GM18909 (cell line): Measurements from ENCODE around the gene ISOC1.

Experiments
- ATAC-seq: cut with Tn5 transposase; IDR thresholded peaks from one replicate; pipeline ENCODE4 v1.9.1; 2021; ENCODE audit warnings: mild to moderate bottlenecking; ENCODE audit not compliant: unreplicated experiment, poor library complexity

The ISOC1 gene

DNA sequence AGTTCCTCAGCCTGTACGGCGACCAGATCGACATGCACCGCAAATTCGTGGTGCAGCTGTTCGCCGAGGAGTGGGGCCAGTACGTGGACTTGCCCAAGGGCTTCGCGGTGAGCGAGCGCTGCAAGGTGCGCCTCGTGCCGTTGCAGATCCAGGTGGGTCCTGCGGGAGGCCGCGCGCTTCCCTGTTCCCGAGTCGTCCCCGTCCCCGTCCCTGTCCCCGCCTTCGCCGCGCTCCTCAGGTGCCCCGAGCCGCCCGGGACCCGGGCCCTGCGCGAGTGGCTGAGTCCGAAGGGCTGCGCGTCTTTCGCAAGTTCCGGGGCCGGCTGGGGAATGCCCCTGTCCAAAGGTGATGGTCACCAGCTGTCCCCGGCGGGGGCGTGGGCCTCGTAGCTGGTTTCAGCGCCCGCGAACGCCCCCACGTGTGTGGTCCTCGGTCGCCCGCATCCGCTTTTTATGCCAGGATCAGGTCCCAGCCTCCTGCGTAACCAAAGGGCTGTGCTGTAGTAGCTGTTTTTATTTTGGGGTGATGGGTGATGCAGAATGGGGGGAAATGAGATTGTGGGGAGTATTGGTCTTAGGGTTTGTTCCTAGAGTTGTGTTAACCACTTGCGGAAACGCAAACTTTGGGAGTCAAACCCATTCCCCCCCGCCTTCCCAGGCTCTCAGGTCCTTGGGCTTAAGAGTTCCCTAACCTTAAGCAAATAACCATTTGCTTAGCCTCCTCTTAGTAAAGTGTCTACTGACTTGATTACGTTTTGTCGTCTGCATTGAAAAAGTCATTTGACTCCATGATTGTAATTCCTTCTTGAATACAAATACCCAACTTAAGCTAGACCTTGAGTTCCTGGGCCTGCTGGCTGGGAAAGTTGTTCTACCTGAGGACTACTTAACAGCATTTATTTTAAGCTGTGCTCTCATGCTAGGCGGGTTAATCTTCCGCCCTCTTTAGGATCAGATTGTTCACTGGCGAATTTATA, 663 bp downstream of the ISOC1 start:
- peak; percentile 58 for ATAC-seq

GRCh38 chr5:129096382-129096991, 1.9 kb downstream of the ISOC1 start:
- ATAC-seq, result no peak

- ATAC-seq, result no peak
These were observed 3.1 kb downstream of the ISOC1 start for GRCh38 chr5:129097498-129098296.

DNA sequence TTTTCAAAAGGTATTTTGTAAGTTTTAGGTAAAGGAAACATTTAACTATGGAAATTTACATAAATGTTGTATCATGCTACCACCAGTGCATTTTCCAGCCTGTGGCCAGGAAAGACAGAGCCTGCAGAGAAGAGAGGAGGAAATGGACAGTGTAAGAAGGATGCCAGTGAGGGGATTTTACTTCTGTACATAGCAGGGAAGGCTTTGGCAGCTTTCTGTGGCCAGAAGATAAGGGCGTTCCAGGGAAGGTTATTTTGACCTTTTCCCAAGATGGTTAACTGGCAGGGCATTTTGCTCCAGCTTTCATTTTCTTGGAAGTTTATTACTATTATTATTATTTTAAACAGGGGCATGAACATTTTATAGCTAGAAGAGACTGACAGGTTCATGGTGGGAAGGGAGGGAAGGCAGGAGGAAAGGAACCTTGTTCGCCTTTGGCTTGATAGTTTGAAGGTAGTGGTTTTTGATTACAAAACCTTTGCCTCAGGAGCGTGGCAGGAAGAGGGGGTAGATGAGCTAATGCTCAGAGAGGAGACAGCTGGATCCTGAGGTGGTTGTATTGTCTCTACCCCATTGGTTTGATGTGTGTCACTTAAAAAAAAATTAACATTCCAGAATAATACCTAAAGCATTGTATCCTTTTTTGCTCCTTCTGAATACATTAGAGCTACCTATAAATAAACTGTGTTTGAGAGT, 4.1 kb downstream of the ISOC1 start:
- ATAC-seq, result no peak

DNA sequence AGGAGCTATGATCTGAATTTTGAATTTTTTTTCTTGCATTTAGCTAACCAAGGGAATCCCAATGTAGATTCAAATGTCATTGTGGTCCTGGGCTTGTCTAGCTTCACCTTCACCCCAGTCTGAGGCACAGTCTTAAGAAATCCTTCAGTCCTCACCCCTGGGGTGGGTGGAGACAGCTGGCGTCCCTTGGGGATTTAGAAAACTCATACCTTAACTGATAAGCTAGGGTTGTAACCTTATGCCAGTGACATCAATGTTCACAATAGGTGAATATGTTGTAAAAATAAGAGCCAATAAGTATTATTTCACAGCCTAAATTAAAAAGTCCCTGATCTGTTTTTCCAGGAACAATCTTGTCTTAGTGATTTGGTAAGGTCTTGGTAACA, 4.6 kb downstream of the ISOC1 start:
- no peak for ATAC-seq

DNA sequence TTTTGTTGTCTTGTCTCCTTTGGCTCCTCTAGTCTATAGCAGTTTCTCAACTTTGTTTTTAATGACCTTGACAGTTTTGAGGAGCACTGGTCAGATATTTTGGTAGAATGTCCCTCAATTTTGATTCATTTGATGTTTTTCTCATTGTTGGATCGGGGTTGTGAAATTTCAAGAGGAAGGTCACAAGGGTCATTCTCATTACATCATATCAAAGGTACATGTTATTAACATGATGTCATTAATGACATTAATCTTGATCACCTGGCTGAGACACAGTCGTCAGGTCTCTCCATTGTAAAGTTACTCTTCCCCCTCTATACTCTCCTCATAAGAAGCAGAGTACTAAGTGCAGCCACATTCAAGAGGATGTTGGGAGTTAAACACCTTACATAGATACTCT, 7.2 kb downstream of the ISOC1 start:
- no peak for ATAC-seq

DNA sequence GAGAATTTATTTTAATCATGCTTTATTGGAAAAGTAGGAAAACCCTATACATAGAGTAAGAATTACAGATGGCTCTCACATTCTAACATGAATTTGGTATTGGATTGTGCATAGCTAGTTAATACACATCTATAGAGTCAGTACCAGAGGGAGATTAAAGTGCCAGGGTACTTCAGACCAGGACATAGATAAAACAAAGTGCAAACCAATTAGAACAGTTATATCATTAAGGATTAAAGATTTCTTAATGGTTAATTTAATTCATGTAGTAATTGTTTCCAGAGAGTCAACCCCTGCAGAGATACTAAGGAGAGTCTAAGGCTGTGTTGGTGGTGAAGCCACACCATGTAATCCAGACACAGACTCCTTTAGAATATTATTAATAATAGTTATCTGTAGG, 8.8 kb downstream of the ISOC1 start:
- ATAC-seq, result no peak

- ATAC-seq, result no peak
These were observed 10.4 kb downstream of the ISOC1 start for GRCh38 chr5:129104915-129105455.

DNA sequence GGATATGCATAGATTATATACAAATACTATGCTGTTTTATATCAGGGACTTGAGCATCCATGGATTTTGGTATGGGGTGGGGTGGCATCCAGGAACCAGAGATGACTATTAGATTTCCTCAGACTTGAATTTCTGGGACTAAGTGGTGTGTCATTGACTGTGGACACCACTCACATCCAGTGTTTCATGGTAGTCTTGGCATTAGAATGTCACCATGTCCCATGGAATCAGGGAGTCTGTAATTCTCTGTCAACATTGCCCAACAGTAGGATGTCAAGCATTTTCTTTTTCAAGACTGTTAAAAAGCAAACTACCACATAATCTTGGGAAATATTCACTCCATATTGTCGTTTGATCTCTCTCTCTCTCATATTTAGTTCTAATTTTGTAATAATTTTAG, 13.1 kb downstream of the ISOC1 start:
- no peak for ATAC-seq

DNA sequence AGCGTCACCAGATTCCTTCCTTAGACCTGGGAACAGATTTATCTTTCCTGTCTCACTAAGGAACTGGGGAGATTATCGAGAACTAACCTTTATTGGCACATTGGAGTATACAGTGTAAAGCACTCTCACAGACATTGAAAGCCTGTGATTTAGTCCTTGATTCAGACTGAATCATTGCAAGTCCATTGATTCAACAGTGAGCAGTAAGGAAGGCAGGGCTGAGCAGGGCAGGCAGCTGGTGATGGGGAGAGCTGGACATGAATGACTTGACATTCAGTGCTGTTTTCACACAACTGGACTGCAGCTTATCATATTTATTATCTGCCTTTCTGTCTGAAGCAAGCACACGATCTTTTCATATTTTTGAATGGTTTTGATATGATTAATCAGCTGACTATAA, 16.2 kb downstream of the ISOC1 start:
- no peak for ATAC-seq

DNA sequence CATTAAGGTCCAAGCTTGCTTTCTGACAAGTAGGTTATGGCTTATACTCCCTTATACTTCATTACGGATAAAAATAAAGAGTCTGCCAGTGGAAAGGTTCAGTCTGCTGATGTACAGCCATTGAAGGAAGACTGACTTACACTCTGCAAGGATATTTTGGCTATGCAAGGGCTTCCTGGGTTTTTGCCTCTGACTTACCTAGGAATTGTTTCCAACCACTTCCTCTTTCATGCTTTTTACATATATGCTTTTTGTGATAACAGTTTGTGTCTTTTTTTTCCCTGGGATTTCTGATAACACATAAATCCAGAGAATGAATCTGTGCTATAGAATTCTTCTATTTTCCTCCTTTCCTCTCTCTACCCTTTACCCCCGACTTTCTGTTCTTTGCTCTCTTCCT, 16.8 kb downstream of the ISOC1 start:
- no peak for ATAC-seq

DNA sequence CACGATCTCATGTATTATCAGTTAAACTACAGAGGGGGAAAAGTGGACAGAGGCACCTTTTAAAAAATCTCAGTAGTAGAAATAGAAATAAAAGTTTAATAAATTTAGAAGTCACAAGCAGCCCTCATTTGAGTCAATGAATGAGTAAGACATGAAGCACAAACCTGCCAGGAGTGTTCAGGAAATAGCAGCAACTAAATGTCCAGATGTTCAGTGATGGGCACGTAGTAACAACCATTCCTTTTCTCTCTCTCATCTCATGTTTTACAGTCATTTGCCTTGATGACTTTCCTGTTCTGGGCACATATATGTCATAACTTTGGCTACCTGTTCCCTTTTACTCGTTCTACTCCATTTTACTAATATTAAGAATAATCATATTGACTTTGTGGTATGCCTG, 17.7 kb downstream of the ISOC1 start:
- no peak for ATAC-seq

DNA sequence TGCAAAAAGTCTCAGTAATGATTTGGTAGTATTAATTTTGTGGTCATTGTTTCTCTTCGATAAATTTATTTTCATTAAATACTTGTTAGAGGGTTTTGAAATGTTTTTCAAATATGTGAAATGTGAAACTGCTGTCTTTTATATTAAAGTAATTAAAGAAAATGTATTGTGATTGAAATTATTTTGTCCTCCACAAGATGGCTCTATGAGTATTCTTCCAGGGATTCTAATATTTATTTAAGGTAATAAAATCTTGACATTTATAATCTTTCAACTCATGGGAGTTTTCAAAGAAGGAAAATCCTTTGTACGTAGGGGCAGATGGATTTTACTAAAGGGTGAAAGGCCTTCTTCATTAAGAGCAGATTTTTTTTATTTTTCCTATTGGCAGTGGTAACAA, 19.3 kb downstream of the ISOC1 start:
- no peak for ATAC-seq

GRCh38 chr5:129114539-129115193, 20.1 kb downstream of the ISOC1 start:
- no peak for ATAC-seq

DNA sequence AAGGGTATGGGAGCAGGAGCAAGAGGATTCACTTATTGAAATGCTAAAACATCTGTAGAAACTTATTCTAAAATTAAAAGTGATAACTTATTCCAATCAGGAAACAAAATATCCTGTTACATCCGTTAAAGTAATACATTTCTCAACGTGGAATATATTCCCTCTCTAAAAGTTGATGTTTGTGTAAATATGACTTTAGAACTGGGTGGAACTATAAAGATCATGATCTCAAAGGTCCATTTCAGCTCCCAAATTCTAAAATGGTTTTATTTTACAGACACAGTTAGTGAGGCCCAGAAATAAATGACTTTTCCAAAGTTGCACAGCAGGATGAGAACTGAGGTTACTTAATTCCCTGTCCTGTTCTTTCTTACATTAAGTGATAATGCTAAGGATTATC, 21.1 kb downstream of the ISOC1 start:
- ATAC-seq, result no peak

- no peak for ATAC-seq
These were observed 22.2 kb downstream of the ISOC1 start for GRCh38 chr5:129116797-129117196.

DNA sequence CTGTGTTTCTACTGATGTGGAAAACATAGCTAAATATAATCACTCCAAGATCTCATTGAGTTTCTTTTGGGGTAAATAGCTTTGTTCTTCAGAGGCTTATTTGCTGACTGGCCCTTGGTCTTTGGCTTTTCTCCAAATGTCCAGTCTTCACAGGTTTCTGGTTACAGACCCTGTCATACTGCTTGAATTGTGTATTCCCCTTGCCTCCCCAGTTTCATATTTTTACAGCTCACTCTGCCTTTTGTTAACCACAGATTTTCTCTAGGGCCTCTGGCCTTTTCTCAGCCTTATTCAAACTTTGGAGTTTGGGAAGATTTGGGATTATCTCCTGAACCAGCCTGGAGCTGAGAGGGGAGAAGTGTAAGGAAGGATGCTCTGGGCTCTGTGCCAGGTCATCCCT, 23.9 kb downstream of the ISOC1 start:
- no peak for ATAC-seq

DNA sequence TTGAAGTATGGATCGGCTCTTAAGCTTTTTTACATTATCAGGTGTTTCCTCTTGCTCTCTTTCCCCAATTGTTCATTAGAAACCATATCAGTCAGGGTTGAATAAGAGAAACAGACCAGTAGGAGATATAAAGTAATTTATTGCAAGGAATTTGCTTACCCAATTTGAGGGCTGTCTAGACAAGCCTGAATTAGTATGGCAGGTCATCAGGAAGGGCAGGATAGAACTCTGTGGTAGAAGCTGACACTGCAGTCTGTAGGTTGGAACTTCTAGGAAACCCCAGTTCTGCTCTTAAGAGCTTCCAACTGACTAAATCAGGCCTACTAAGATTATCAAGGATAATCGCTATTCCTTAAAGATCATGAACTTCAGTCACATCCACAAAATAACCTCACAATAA, 24.3 kb downstream of the ISOC1 start:
- no peak for ATAC-seq

DNA sequence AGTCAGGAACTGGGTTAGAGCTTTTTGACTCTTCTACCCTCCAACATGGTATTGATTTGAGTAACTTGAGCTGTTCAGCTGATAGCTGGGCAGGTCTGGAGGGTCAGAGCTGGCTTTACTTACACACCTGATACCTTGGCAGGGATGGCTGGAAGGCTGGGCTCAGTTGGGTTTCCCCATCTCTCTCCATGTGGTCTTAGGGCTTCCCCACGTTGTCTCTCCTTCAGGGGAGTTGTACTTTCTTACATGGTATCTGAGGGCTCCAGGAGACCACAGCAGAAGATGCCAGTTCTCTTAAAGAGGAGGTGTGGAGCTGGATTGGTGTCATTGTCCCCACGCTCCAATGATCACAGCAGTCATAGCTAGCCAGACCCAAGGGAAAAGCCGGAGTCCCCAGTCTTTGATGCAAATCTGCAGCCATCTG, 25.6 kb downstream of the ISOC1 start:
- ATAC-seq, result peak; percentile 68

DNA sequence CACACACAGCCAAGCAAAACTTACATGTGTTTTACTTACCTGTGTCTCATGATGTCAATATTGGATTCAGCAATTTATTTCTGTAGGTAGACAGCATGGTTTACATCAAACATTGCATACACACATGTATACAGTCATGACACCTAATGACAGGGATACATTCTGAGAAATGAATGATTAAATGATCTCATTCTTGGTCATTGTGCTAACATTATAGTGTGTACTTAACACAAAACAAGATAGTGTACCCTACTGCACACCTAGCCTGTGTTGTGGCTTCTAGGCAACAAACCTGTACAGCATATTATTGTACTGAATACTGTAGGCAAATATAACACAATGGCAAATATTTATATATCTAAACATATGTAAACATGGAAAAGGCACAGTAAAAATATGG, 28.0 kb downstream of the ISOC1 start:
- no peak for ATAC-seq
